NCI-H2029 (cell line): ENCODE results near the gene INMT.

ENCODE experiments used
- DNase-seq: peaks from one replicate; lab custom pipeline; 2025; lab: John Stamatoyannopoulos, UW

INMT gene

DNA sequence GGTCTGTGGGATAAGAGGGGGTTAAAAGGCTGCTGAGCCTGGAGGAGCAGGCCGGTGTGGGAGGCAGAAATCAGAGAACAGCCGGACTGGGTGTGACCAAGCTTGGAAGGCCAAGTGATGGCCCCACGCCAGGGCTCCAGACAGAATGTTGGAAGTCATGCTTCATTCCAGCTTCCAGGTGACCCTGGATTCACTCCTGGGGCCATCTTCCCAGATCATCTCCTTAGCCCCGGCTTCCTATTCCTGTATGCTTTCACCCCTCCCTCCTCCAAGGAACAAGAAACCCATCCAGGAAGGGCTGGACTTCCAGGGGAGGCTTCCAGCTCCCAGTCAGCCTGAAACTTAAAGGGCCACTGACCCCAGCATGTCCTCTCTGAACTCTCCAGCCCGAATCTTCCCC, 1.0 kb downstream of the INMT start:
- DNase-seq = no peak

- no peak for DNase-seq
Observed at GRCh38 chr7:30754315-30754877, 2.5 kb downstream of the INMT start.

DNA sequence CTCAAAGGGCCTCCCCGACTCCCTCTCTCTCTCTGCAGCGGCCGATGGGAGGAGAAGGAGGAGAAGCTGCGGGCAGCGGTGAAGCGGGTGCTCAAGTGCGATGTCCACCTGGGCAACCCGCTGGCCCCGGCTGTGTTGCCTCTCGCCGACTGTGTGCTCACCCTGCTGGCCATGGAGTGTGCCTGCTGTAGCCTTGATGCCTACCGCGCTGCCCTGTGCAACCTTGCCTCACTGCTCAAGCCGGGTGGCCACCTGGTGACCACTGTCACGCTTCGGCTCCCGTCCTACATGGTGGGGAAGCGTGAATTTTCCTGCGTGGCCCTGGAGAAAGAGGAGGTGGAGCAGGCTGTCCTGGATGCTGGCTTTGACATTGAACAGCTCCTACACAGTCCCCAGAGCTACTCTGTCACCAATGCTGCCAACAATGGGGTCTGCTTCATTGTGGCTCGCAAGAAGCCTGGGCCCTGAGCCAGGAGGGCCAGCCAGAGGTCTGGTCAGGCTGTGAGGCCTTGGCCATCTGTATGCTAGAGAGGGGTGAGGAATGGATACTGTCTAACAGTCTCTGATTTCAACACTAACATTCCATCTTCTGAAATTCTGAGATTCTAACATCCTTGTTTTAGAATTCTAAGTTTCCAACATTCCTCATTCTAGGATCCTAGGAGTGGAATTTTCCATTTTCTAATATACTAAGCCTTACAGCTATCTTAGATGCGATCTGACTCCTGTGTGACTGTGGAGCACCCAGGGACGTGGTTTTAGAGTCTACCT, 3.6 kb downstream of the INMT start:
- no peak for DNase-seq

DNA sequence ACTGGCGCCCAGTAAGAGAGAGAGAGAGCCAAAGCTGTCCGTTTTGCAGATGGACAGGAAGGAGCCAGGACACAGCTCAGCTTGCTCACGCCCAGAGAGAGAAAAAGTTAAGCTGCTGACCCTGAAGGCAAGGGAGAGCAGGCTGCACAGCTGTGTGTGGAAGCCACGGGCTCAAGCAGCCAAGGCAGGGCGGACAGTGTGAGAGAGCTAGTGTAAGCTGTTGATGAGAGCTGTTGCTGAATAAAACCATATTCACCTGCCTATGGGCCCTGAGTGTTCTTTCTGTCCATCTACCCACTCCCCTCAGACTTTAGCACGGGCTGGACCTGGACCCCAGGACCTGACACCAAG, 5.4 kb downstream of the INMT start:
- DNase-seq = no peak

DNA sequence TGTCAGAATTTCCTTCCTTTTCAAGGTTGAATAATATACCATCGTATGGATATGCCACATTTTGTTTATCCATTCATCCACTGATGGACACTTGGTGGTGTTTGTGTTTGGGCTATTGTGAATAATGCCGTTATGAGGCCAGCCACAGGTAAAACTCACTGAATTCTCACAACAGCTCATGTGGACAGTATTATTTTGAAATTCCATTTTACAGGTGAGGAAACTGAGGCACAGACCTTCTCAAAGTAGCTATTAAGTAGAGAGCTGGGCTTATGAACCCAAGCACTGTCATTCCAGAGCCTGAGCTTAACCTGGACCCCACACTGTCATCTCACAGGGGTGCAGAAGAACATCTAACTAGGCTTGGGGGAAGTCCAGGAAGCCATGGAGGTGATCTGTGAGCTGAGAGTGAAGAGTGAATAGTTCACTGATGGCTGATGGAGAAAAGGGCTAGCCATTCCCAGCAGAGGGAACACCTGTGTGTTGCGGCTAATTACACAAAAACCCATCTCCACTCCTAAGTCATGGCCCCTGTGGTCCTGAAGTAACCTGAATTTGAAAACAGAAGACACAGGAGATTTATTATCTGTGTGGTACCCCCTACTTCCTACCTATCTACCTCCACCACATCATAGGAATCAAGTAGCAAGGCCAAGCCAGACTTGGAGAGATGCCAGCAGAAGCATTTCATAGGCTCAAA, 8.7 kb downstream of the INMT start:
- DNase-seq = no peak

DNA sequence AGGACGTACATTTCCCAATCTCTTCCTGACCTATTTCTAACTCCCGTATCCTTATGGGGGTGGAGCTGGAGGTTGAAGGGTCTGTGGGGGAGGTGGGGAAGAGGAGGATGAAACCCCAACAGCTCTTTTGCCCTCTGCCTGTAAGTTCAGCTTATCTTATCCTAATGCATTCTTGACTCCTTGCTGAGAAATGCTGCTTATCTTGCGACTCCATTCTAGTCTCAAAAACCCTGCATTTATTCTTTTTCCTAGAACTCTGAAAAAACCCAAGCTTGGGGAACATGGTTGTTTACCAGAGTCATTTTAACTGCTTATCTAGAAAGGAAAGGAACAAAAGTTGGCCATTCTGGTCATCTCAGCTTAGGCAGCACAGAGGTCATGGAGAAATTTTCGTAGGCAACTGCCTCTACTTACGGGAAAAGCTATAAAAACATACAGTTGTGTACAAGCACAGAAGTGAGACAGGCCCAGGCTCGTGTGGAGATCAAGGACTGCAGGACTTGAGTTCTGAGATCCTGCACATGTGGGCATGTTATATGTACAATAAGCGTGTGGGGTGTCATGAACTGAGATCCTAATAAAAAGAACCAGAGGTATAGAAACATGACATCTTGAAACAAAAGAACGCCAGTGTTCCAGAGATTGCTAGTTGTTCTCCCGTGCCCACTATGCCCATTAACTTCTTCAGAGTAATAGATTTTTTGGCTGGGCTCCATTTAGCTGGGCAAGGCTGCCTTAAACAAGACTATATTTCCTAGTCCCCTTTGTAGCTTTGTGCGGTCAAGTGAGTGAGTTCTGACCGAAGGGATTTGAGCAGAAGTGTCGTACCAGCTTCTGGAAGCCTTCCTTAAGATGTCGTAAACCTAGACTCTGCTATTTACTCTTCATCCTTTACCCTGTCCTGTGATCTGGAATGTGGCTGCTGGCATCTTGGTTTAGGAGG, 9.6 kb downstream of the INMT start:
- no peak for DNase-seq

DNA sequence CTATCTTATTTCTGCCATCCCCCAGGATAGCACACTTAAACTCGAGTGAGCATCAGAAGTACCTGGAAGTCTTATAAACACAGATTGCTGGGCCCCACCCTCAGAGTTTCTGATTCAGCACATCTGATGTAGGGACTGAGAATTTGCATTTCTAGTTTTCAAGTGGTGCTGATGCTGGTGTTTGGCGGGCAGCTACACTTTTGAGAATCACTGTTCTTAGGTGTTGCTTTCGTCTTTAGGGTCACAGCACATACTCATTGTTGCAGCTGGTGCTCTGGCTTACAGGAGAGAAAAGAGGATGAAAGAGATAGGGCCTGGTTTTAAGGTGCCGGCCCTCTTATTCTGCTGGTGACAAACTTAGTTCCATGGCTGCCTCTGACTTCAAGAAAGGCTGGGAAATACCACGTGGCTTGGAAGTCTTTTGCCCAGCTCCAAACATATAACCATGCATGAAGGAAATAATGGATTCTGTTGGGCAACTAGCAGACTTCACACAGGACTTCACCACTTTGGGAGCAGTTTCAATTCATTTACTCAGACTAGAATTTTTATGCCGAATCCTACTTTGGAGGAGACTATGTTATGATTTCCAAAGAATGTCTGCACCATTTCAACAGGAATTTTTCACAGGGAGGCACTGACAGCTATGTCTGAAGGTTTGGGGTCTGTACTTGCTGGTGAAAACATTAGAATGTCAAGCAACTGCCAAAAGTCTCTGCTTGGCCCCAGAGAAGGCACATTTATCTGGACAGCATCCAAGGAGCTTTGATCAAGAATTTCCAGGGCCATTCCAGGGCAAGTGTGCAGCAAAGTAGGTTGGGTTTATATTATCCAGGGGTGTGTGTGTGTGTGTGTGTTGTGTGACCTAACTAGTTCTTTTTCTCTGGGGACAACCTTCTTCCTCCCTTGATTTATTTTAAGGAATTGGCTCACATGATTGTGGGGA, 12.4 kb downstream of the INMT start:
- no peak for DNase-seq

DNA sequence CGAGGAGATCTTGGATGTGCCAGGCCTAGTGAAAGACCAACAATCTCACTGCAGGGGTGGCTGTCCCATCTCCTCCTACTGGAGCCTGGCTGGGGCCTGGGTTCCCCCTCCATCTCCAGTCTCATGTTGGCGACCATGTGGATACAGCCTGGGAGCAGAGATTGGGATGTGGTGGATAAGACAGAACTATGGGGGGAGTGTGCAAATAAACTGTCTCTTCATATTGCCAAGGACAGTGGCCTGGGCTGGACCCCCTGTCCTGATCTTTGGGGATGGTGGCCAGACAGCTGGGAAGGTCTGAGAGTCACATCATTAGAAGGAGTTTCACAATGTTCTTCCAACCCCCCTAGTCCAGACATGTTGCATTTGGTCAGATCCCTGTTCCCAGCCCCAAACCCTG, 13.5 kb downstream of the INMT start:
- no peak for DNase-seq

DNA sequence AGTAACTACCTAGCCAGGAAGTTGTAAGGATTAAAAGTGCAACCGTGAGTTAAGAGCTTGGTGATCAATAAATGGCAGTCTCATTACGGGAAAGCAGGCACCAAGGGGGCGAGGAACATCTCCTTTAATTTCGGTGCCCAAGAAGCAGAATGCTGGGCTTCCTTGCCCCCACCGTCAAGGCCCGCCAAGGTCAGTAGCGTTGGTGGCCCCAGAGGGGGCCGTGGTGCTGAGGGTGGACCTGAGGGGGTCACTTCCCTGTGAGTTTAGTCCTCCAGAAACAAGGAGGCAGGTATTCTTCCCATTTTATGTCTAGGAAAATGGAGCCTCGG, 18.9 kb downstream of the INMT start:
- DNase-seq = no peak

DNA sequence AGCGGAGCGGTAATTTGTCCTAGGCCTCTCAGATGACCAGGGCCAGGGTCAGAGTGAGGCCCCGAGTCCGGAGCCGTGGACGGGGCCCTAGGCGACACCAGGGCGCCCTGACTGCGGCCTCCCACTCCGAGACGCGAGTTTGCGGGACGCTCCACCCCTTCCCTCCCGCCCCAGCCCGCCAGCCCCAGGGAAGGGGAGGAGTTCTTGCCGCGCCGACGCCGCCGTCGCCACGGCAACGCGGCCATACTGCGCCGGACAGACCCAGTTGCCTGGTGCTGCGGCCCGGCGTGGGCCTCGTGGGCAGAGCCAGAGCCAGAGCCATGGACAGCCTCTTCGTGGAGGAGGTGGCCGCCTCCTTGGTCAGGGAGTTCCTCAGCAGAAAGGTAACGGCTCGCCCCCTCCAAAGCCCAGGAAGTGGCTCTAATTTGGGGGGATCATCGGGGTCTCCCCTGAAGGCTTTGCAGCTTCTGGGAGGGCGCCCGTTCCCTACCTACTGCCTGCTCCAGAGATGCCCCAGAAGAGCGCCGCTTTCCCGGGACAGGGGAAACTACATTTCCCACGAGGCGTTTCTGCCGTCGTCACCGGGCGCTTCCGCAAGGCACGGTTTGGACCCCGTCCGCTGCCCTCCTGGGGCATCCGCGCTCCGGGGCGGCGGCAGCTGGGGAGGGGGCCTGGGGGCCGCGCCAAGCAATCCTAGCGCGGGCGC, 19.4 kb downstream of the INMT start, which contains the start of gene MINDY4:
MINDY4 (plus strand) TSS at position 244 of the 706 bp plus-strand sequence; CDS start at position 321, 77 bp downstream.
- peak; percentile 62 for DNase-seq

GRCh38 chr7:30771880-30772425, 20.0 kb downstream of the INMT start:
- DNase-seq = no peak

DNA sequence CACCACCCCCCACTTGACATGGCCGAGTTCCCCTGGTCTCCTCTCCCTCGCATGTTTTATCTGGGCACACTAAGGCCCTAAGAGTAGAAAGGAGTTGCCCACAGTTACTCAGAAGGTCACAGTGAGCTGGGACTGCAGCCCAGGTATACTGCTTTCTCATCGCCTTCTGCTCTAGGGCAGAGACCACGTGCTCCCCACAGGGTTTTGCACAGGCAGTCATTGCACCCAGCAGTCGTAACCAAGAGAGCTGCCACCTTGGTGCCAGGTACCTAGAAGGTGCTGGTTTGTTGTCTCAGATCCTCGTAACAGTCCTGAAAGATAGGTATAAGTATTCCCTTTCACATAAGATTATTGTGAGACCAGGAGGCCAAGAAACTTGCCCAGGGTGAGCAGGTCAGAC, 21.0 kb downstream of the INMT start:
- no peak for DNase-seq

GRCh38 chr7:30775992-30776391, 24.1 kb downstream of the INMT start:
- DNase-seq = no peak

DNA sequence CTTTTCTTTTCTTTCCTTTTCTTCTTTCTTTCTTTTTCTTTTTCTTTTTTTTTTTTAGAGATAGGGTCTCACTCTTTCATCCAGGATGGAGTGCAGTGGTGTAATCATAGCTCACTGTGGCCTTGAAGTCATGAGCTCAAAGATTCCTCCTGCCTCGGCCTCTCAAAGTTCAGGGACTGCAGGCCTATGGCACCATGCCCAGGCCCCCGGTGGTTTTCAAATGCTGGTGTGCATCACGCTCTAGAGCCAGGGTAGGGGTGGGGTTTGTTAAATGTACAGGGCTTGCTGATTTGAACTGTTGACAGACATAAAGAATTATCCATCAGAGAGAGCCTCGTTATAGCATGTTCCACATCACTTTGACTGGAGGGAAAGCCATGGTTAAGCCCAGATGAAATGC, 25.0 kb downstream of the INMT start:
- DNase-seq = no peak

GRCh38 chr7:30778255-30779025, 26.5 kb downstream of the INMT start:
- DNase-seq = no peak

GRCh38 chr7:30779574-30779973, 27.6 kb downstream of the INMT start:
- DNase-seq = no peak

DNA sequence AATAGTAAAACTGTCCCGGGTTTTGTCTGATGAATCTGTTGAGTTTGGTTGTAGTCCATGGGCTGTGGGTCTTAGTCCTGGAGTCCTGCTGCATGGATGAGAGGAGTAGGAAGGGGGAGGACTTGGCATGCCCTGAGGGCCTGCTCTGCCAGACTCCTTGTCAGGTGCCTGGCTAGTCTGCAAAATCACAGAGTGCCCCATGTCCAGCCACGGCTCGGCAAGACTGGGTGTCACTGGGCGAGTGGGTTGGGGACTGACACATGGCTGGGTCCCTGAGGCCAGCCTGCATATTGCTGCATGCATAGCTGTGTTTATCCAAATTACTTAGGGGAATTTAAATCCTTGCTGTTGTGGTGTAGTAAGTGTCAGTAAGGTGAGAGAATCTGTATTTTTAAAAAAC, 29.0 kb downstream of the INMT start:
- no peak for DNase-seq

DNA sequence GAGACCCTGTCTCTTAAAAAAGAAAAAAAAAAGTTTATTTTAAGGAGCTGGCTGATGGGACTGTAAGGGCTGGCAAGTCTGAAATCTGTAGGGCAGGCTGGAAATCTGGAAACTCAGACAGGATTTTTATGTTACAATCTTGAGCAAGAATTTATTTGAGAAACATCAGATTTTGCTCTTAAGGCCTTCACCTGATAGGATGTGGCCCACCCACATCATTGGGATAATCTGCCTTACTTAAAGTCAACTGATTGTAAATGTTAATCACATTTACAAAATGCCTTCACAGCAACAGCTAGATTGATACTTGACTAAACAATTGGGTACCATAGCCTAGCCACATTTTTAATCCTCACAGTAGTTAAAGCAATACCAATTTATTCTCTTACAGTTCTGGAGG, 30.8 kb downstream of the INMT start:
- no peak for DNase-seq

DNA sequence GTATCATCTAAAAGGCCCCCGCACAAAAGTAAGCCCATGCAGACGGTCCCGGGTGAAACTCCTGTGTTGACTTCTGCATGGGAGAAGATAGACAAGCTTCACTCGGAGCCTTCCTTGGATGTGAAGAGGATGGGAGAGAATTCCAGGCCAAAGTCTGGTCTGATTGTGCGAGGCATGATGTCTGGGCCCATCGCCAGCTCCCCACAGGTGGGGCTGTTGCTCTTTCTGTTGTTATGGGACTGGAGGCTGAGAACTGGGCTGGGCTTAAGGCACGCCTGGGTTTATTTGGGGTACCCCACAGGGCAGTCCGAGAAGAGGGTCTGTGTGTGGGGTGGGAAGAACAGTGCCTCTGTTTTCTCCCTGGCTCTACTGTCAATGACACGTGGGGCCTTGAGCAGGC, 33.9 kb downstream of the INMT start:
- DNase-seq = no peak

- DNase-seq = no peak
Observed at GRCh38 chr7:30787486-30787885, 35.6 kb downstream of the INMT start.
